Transverse colon (tissue), 4 donors: ENCODE measurements around the gene ZYX. TPM values are rescaled to one million over a fixed set of nuclear protein-coding genes. Genes with fewer than 3 reads are reported as not detected.

ENCODE experiments used
- DNase-seq: peaks from one replicate; pipeline ENCODE4 v3.0.0-alpha.2; 2019
- H3K27ac ChIP-seq, 4 donors: fragments of 200-600 bp; sonication (generic); 2 replicates each; pipeline ENCODE4 v1.5.1; 2016 to 2018; ENCODE audit warnings: inconsistent platforms in 4 of 4
- H3K27me3 ChIP-seq: fragments of 200-600 bp; sonication (generic); 2 replicates; pipeline ENCODE4 v1.5.1; 2017; ENCODE audit warnings: inconsistent platforms
- H3K36me3 ChIP-seq, 4 donors: fragments of 200-600 bp; sonication (generic); 2 replicates each; pipeline ENCODE4 v1.5.1; 2017 to 2019; ENCODE audit warnings: inconsistent platforms in 4 of 4
- H3K4me1 ChIP-seq, 4 donors: fragments of 200-600 bp; sonication (generic); 2 replicates each; pipeline ENCODE4 v1.5.1; 2017 to 2020; ENCODE audit warnings: inconsistent platforms in 4 of 4
- H3K4me3 ChIP-seq, 4 donors: fragments of 200-600 bp; sonication (generic); 1 replicate in 1 of 4; 2 replicates in 3 of 4; pipeline versions ENCODE4 v1.5.1 to v1.6.1; 2017 to 2019; ENCODE audit warnings: inconsistent platforms in 4 of 4
- H3K9me3 ChIP-seq, 2 donors: fragments of 200-600 bp; sonication (generic); 2 replicates each; pipeline ENCODE4 v1.5.1; 2017 to 2019; ENCODE audit warnings: inconsistent platforms in 2 of 2
- EP300 ChIP-seq: sonication (generic); formaldehyde crosslinking; IDR thresholded peaks from one replicate; pipeline ENCODE4 v1.6.1; 2017; ENCODE audit warnings: antibody characterized with exemption, low read depth
- POLR2A ChIP-seq: fragments of 450-650 bp; IDR thresholded peaks from one replicate; pipeline ENCODE4 v1.6.1; 2016; ENCODE audit warnings: antibody characterized with exemption, mild to moderate bottlenecking, moderate library complexity
- POLR2AphosphoS5 ChIP-seq, 3 donors: sonication (generic); formaldehyde crosslinking; IDR thresholded peaks; one replicate each; pipeline ENCODE4 v1.6.1; 2016; ENCODE audit warnings: antibody characterized with exemption in 3 of 3
- WGBS, 2 donors: methylation state at CpG; one replicate each; pipeline ENCODE4 v1.1.5; 2018; ENCODE audit warnings: low coverage in 1 of 2; 5-methylcytosine and 5-hydroxymethylcytosine counted together
- in situ Hi-C, 4 donors: fragments of 200-750 bp; cut with MboI; loops; one replicate each; pipeline versions ENCODE4 v1.15.0 to v1.15.1; 2017; ENCODE audit warnings: low sequenced_read_pairs in 3 of 4, low pct_ligation_motif_present in 1 of 4, low pct_unique_long_range_greater_than_20kb in 1 of 4
- intact Hi-C: fragments of 100-400 bp; cut with DNase I; formaldehyde crosslinking; loops from one replicate; pipeline ENCODE4 v1.15.1; 2023; ENCODE audit warnings: low total_unique reads
- total RNA-seq, 4 donors: library from RNA; depleted of rRNA; stranded (reverse); fragments of >200 nt; gene quantifications; one replicate each; pipeline ENCODE4 v1.1.0, GENCODE V29; 2016
- TF ChIP-seq, protein P1 (sequence below), 5 experiments: fragments of 200-600 bp in 3 of 5; fragments of 450-650 bp in 2 of 5; sonication (generic) in 3 of 5; IDR thresholded peaks; 1 replicate in 2 of 5; 2 replicates in 3 of 5; pipeline ENCODE4 v1.5.1; 2016 to 2017; ENCODE audit warnings: antibody characterized with exemption in 5 of 5, inconsistent platforms in 3 of 5, mild to moderate bottlenecking in 2 of 5, moderate library complexity in 1 of 5

ZYX gene
- total RNA-seq, 4 donors from 2014 or later, result 45.2 to 217 (median 110) TPM

DNA sequence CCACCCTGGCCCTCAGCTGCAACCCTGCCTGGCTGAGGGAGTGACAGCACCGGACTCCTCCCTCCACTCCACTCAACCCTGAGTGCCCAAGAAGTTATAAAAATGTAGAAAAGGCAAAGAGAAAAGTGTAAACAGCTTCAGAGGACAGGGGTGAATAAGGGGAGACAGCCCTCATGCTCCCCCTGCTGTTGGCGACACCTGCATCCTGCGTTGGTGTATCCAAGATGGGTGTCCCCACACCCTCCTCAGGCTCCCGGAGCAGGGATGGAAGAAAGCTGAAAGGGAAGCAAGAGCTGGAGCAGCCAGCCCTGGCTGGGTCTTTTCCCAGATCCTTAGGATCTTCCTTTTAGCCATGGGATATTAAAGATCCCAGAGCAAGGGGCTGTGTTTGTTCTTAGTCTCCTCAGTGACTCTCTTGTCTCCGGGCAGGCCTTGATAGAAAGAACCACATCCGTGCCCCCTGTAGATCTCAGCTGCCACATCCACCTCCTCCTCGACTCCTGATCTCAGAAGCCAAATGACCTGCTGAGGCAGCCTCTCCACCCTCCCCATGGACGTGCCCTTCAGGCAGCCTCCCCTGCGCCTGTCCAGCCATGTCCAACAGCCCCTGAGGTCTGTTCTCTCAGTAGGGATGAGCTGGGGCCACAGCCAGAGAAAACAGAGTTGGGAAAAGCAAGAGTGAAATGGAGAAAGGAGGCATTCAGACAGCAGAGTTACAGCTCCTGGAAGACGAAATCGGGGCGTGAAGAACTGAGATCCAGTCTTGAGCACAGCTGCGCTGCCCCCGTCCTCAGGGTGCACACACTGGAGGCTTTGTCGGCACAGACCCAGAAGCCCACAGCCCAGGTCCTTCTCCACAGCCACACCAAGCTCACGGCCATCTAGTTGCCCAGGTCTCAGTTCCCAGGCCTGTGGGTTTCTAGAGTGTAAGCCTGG is 25.4 kb upstream of the ZYX start:
- intact Hi-C loops, result no loop called here
- Histone ChIP-seq H3K27me3 (peaks cover 5% of the 10 kb centered on the region), H3K27ac (no peak overlapping the region), H3K9me3 (no peaks in the 10 kb centered on the region), H3K4me1 (no peaks in the 10 kb centered on the region), H3K4me3 (no peak overlapping the region), H3K36me3 (no peaks in the 10 kb centered on the region)
- TF ChIP-seq, protein P1, sequence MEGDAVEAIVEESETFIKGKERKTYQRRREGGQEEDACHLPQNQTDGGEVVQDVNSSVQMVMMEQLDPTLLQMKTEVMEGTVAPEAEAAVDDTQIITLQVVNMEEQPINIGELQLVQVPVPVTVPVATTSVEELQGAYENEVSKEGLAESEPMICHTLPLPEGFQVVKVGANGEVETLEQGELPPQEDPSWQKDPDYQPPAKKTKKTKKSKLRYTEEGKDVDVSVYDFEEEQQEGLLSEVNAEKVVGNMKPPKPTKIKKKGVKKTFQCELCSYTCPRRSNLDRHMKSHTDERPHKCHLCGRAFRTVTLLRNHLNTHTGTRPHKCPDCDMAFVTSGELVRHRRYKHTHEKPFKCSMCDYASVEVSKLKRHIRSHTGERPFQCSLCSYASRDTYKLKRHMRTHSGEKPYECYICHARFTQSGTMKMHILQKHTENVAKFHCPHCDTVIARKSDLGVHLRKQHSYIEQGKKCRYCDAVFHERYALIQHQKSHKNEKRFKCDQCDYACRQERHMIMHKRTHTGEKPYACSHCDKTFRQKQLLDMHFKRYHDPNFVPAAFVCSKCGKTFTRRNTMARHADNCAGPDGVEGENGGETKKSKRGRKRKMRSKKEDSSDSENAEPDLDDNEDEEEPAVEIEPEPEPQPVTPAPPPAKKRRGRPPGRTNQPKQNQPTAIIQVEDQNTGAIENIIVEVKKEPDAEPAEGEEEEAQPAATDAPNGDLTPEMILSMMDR (IDR thresholded peaks at IDR 0.05), result no peak
- TF ChIP-seq POLR2A (no peak), POLR2AphosphoS5 (IDR thresholded peaks at IDR 0.05) (no peak), EP300 (no peak)
- no peak for DNase-seq
- in situ Hi-C loops, result no loop called here
- WGBS, 2 donors, result 74 to 89% methylated on average over 6 to 16 of the region's 16 CpGs

DNA sequence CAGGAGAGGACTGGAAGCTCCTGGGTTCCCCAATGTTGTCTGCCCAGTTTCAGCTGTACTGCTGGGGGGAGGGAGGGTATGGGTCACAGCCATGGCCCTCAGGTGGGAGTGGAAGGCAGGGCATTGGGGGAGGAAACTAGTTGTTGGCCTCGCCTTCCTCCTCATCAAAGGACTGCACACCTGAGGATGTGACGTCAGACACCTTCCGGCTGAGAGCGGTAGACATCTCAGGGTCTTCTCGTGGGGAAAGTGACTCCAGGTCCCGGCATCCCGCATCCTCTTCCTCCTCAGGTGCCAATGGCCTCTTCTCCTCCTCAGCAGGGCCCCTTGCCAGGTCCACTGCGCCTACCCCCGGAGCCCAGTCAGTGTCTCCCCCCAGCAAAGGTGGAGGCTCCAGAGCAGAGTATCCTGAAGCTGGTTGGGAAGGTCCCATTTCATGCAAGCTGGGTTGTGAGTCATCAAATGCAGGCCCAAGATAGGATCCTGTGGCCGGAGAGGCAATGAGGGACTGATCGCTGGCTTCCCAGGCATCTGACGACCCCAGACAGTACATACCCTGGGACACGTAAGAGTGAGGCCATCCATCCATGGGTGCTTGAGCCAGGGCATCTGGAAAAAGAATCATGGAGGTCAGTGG is 24.6 kb upstream of the ZYX start:
- no peaks in the 10 kb centered on the region for H3K36me3 ChIP-seq
- H3K4me3 ChIP-seq, result no peak overlapping the region
- TF ChIP-seq, protein P1 (IDR thresholded peaks at IDR 0.05), result no peak
- TF ChIP-seq POLR2AphosphoS5 (IDR thresholded peaks at IDR 0.05) (no peak), POLR2A (no peak), EP300 (no peak)
- 94% methylated on average over 13 of the region's 13 CpGs; no CpG with 5 or more reads in 1 of the 2 donors for WGBS, 2 donors
- peaks cover 13% of the 10 kb centered on the region for H3K27me3 ChIP-seq
- intact Hi-C loops, result loop anchor here (1.0 kb wide), 1 partner anchor 39 kb away; no protein-coding TSS in a partner anchor
- DNase-seq, result no peak
- H3K27ac ChIP-seq, result no peak overlapping the region
- in situ Hi-C loops, result no loop called here
- H3K4me1 ChIP-seq, result peaks cover 0 to 5% (median 4%) of the 10 kb centered on the region in 4 donors
- H3K9me3 ChIP-seq, result no peaks in the 10 kb centered on the region

DNA sequence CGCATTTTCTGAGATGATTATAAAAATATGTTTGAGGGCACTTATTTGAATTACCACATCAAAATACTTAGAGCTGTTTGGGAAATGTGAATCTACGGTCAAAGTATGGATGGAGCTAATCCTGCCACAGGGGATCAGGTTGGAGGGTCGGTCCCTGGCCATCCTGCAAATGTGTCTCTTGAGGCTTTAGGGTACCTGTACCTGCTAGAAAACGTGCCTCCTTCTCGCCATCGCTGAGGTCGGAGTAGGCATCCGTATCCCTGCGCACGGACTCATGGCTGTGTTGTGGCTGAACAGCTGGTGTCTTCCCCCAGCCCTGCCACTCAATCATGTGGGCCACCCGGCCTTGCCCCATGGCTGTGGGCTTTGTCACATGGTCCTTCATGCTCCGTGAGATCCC is 22.5 kb upstream of the ZYX start:
- DNase-seq, result no peak
- WGBS, 2 donors, result 74 to 93% methylated on average over 6 to 12 of the region's 12 CpGs
- no peak overlapping the region for H3K4me3 ChIP-seq
- in situ Hi-C loops (no loop called here), intact Hi-C loops (loop anchor here (1.0 kb wide), 1 partner anchor 48 kb away; no protein-coding TSS in a partner anchor)
- H3K4me1 ChIP-seq, result peaks cover 0 to 18% (median 16%) of the 10 kb centered on the region in 4 donors
- peaks cover 33% of the 10 kb centered on the region for H3K27me3 ChIP-seq
- no peak overlapping the region for H3K27ac ChIP-seq
- TF ChIP-seq, protein P1 (IDR thresholded peaks at IDR 0.05), result no peak
- TF ChIP-seq POLR2A, result no peak
- H3K36me3 ChIP-seq, result no peaks in the 10 kb centered on the region
- H3K9me3 ChIP-seq, result no peaks in the 10 kb centered on the region

DNA sequence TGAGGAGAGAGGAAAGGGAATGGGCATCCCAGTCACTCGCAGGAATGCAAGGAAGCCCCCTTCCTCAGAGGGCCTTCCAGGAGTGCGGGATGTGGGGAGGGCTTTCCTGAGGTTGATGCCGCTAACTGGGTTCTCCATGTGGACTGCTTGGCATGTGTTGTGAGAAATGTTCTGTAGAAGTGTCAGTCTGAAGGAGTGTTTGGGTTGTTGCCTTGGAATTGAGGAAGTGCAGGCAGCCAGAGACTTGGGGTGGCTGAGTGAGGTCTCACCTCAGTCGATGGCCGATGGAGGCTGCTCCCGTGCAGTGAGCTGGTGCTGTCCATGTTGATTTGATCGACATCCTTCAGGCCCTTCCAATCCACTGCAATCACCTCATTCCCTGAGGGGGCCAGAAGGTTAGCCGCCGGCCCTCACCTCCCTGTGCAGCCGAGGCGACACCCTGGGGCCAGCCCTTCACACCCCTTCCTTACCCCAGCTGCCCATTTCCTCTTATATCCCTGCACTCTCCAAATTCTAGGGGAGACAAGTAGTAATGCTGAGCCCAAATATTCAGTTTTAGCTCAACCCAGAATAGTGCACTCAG is 21.3 kb upstream of the ZYX start:
- no peak for TF ChIP-seq POLR2A
- TF ChIP-seq, protein P1 (IDR thresholded peaks at IDR 0.05), result no peak
- no peak for TF ChIP-seq POLR2AphosphoS5 (IDR thresholded peaks at IDR 0.05)
- TF ChIP-seq EP300, result no peak
- H3K27me3 ChIP-seq, result peaks cover 43% of the 10 kb centered on the region
- WGBS, 2 donors, result 89% methylated on average over 11 of the region's 11 CpGs; no CpG with 5 or more reads in 1 of the 2 donors
- no peaks in the 10 kb centered on the region for H3K36me3 ChIP-seq
- in situ Hi-C loops, result no loop called here
- H3K4me3 ChIP-seq, result no peak overlapping the region
- no peaks in the 10 kb centered on the region for H3K9me3 ChIP-seq
- H3K27ac ChIP-seq, result no peak overlapping the region
- DNase-seq, result no peak
- H3K4me1 ChIP-seq, result peaks cover 0 to 18% (median 16%) of the 10 kb centered on the region in 4 donors
- intact Hi-C loops, result no loop called here
